Measurements from ENCODE around the gene CYSRT1.

Gene CYSRT1

DNA sequence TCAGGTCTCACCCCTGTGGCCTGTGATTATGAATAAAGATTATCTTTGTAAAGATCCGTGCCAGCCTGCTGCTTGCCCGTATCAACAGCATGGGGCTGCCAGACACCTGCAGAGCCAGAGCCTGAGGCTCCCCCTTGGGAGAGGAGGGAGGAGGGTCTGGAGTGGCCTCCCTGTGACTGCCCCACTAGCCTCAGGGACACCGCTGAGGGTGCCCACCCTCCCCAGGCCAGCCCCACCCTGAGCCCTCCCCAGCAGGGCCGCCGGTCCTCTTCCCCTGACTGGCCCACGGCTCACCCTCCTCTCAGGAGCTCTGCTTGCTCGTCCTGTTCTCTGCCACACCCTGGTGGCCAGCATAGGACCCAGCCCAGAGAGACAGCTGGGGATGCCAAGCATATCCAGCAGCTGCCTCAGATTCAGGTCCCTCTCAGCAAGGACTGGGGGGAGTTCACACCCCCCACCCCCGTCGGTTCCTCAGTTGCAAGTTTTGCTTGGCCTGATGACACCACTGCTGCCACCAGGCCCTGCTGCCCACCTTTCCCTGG is 34.6 kb upstream of the CYSRT1 start:
- DNase-seq (ENCODE audit: low spot score): no peak

DNA sequence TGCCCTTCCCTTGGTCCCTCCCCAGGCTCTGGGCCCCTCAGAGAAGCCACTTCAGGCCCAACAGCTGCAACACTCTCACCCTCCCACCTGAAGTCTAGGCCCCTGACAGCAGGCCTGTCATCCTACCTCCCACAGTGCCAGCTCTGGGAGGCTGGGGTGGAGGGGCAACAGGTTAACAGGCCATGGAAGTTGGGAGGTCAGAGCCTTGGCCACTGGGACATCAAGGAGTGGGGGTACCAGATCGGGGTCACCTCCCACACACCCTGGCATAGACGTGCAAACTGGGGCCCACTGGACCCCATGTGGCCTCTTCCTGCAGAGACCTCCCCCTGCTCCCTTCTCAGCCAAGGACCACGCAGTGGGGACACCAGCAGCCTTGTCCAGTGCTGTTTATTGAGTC is 33.7 kb upstream of the CYSRT1 start:
- no peak for DNase-seq (ENCODE audit: low spot score)

DNA sequence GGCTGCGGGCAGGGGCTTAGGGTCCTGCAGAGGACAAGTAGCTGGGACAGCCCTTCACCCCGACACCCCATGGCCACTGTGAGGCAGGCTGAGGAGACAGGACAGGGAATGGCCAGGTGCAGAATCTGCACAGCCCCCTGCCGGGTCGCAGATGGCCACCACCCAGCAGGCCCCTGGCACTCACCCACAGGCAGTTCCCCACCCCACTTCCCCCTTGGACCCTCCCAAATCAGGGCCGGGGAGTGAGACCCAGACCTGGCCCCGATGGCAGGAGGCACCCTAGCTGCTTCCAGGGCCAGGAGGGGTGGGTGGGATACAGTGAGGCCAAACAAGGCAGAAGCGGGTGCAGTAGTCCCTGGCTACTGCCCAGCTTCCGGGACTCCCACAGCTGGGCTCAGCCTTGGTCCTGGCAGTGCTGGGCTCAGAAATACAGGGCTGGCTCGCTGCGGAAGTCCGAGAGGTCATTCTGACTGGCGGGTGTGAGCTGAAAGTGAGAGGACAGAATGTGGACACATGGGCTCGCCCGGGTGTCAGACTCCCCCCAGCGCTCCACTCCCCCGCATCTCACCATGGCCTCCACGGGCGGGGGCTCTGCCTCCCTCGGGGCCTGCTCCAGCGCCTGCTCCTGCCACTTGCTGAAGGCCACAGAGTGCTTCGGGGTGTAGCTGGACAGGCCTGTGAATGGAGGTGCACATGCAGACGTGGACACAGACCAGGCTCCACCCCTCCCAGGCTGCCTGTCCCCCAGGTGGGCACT is 33.1 kb upstream of the CYSRT1 start:
- peak; percentile 89 for DNase-seq (ENCODE audit: low spot score)

- no peak for DNase-seq (ENCODE audit: low spot score)
Measured at GRCh38 chr9:137192448-137192780, 32.6 kb upstream of the CYSRT1 start.

DNA sequence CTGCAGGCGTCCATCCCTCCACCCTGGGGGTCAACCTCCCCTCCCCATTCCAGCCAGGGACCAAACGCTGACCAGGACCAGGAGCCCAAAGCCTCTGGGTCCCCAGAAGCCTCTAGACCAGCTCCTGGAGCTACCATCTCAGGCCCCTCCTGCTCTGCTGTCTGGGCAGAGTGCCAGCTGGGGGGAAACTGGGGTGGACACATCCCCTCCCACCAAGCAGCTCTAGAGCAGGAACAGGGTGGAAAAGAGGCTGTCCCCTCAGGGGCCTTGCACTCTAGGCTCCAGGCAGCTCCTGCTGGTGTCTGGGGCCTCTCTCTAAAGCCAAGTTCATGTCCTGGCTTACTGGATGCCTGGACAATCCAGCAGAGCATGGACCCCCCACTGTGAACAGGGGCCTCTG is 32.1 kb upstream of the CYSRT1 start:
- DNase-seq (ENCODE audit: low spot score): no peak

GRCh38 chr9:137193771-137194170 is 31.2 kb upstream of the CYSRT1 start:
- no peak for DNase-seq (ENCODE audit: low spot score)

DNA sequence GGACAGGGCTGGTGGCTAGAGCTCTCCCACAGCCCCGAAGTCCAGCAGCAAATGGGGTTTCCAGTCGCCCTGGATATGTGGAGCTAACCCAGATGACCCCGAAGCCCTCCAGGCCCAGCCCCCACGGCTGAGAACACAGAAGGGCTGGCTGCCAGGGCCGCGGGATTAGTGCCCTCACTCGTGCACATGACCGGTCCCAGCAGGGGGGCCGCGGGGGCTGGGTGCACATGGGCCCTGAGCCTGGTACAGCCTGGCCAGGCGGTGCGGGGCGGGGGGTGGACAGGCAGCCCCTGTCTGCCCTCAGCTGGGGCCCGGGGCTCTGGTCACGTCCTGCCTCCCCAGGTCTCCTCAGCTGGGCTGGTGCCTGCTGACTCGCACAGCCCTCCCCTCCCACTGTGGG is 30.6 kb upstream of the CYSRT1 start:
- DNase-seq (ENCODE audit: low spot score): peak; percentile 93

- no peak for DNase-seq (ENCODE audit: low spot score)
Measured at GRCh38 chr9:137194909-137195308, 30.1 kb upstream of the CYSRT1 start.

DNA sequence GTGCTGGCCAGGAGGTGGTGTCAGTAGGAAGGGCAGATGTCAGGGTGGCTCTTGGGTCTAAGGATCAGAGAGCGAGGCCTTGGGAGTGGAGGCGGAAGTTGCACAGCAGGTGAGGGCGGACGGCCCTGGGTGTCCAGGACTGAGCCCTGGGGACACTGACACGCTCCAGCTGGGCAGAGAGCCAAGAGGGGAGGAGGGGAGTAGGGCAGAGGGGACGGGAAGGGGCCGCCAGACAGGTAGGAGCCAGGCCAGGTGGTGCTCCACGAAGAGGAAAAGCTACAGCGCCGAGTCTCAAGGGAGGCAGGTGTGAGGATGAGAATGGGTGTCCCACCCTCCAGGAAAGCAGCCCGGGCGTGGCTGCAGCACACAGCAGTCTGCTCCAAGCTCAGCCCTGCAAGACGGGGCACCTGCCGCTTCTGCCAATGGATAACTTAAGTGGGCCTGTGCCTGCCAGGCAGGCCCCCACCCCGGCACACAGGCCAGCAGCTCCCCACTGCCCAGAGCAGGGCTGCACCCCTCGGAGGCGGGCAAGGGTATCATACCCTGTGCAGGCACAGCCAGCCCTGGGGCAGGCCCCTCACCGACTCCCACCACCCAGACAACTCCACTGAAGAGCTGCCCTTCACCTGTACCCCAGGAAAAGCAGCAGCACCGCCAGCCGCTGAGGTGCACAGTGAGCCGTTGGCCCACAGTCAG is 29.3 kb upstream of the CYSRT1 start:
- no peak for DNase-seq (ENCODE audit: low spot score)

- DNase-seq (ENCODE audit: low spot score): no peak
Measured at GRCh38 chr9:137198051-137198901, 26.7 kb upstream of the CYSRT1 start.

GRCh38 chr9:137198902-137199283 is 26.1 kb upstream of the CYSRT1 start:
- no peak for DNase-seq (ENCODE audit: low spot score)

- DNase-seq (ENCODE audit: low spot score): no peak
Measured at GRCh38 chr9:137199411-137200121, 25.4 kb upstream of the CYSRT1 start.

DNA sequence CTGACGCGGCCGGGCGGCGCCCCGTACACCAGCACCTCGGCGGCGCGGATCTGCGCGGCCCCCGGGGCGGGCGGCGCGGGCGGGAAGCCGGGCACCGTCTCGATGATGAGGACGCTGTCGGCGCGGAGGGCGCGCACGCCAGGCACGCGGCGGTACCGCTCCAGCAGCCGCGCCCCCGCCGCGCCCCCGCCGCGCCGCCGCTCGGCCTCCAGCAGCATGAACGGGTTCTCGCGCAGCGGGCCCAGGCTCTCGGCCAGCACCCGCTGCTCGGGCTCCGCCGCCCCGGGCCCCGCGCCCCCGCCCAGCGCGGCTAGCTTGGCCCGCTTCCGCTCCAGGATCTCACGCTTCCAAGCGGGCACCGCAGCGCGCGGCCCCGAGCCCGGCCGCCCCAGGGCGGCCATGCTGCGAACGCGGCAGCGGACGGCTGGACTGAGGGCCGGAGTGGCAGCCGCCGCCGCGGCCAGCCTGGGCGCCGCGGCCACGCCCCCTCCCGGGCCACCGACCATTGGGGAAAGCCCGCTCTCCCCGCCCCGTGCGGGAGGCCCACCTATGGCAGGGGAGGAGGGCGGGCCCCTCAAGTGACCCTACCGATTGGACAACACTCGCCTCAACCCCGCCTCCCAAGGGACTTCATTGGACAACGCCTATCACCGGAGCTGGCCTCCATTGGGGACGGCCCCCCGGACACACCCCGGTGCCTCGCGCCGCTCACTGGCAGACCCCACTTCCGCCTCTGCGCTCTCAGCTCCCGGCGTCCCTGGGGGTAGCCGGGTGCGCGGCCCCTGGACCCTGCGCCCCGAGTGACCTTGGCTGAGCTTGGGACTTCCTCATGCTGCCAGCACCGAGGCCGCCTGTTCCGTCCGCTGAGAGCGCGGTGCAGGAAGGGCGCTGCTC is 24.4 kb upstream of the CYSRT1 start, which contains the start of gene TPRN:
TSS of gene TPRN (minus strand) at position 431 of the 894 bp plus-strand sequence. CDS start at position 401, 30 bp downstream.
- DNase-seq (ENCODE audit: low spot score): peak; percentile 99

DNA sequence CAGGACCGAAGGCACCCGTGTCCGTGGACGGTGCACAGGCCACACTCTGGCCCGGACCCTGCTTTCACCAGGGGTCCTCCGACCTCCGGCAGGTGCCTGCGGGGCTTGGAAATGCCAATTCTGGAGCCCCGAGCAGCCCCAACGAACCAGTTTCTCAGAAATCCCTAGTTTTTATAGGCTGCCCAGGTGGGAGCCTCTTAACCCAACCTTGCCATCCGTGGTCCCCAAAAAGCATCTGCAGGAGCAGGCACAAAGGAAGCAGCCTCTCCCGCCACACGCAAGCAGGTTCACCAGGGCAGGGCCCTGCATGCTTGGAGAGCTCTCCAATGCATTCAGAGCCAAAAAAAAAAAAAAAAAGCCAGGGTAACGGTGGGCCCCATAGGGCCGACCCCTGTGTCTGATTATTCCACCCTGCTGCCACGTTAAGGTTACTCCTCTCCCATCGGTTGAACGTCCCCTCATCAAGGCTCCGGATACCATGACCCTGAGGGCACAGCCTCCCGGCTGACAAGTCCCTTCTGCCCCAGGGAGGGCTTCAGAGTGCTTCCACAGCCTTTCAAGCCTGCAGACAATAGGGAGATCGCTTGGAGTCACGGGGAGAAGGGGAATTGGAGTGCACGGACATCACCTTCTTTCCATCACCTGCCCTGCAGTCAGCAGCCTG is 23.6 kb upstream of the CYSRT1 start:
- no peak for DNase-seq (ENCODE audit: low spot score)

DNA sequence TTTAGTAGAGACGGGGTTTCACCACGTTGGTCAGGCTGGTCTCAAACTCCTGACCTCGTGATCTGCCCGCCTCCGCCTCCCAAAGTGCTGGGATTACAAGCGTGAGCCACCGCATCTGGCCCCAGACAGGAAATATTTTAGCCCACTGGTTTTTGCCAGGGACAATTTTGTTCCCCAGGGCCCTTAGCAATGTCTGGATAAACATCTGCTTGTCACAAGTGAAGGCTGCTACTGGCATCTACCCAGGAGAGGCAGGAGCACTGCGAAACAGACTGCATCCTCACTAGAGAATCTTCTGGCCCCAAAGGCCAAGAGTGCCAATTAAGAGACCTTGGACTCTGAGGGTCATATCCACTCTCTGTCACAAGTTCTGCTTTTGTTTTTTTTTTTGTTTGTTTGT is 22.0 kb upstream of the CYSRT1 start:
- DNase-seq (ENCODE audit: low spot score): no peak

- DNase-seq (ENCODE audit: low spot score): no peak
Measured at GRCh38 chr9:137204731-137205125, 20.2 kb upstream of the CYSRT1 start.

GRCh38 chr9:137205126-137206069 is 19.6 kb upstream of the CYSRT1 start, which contains the start of the genes NDOR1 and TMEM203:
Gene NDOR1 (plus strand): TSS chr9:137205700. CDS start chr9:137205778, 78 bp downstream.
Gene TMEM203 (minus strand): TSS chr9:137205648. CDS start chr9:137205414, 234 bp downstream.
- DNase-seq (ENCODE audit: low spot score): peak; percentile 89

DNA sequence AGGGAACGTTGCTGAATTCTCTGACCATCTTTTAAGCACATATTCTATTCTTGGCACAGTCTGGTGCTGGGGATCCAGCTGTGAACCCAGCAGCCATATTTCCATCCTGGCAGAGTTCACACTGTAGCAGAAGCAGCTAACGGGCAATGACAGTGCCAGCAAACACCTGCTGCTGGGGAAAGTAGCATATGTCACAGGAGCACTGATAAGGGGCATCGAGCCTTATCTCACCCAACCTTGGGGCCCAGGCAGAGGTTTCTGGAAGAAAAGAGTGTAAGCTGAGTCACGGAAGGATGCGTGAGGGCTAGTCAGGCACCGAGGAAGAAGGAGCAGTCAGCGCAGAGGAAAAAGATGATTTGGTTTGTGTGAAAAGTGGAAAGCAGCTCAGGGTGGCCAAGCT is 18.4 kb upstream of the CYSRT1 start:
- DNase-seq (ENCODE audit: low spot score): no peak

- DNase-seq (ENCODE audit: low spot score): no peak
Measured at GRCh38 chr9:137211532-137211931, 13.4 kb upstream of the CYSRT1 start.

All from putamen (tissue), 1 donor.